OCI-LY7 (cell line): ENCODE results near the gene CA9.

Experiments
- EZH2phosphoT487 ChIP-seq: fragments of 200-600 bp; sonication (generic); IDR thresholded peaks from 2 replicates; pipeline ENCODE4 v1.6.1; 2018; ENCODE audit warnings: low read depth, borderline replicate concordance, mild to moderate bottlenecking, mixed run types, antibody characterized with exemption, low read length, moderate library complexity, mixed read lengths
- TF ChIP-seq, protein P1 (sequence below): fragments of 200-600 bp; sonication (generic); conservative IDR thresholded peaks from 2 replicates; pipeline ENCODE4 v1.5.1; 2014; ENCODE audit warnings: mild to moderate bottlenecking, antibody characterized with exemption, low read length, moderate library complexity, mixed read lengths

DNA sequence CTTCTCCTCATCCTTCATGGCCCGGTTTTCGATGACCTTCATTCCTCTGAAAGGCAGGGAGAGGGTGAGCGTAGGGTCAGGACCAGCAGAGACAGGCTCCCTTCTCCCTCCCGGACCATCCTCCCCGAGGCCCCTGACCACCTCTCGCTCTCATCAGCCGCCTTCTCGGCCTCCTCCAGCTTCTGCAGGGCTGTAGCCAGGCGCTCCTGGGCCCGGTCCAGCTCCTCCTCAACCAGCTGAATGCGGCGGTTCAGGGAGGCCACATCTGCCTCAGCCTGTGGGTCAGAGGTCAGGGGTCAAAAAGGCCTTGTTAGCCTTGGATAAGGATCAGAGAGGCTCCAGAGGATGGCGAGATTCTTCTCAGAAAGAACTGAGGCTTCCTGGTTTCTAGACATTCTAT lies 11.8 kb downstream of the CA9 start:
- TF ChIP-seq, protein P1, sequence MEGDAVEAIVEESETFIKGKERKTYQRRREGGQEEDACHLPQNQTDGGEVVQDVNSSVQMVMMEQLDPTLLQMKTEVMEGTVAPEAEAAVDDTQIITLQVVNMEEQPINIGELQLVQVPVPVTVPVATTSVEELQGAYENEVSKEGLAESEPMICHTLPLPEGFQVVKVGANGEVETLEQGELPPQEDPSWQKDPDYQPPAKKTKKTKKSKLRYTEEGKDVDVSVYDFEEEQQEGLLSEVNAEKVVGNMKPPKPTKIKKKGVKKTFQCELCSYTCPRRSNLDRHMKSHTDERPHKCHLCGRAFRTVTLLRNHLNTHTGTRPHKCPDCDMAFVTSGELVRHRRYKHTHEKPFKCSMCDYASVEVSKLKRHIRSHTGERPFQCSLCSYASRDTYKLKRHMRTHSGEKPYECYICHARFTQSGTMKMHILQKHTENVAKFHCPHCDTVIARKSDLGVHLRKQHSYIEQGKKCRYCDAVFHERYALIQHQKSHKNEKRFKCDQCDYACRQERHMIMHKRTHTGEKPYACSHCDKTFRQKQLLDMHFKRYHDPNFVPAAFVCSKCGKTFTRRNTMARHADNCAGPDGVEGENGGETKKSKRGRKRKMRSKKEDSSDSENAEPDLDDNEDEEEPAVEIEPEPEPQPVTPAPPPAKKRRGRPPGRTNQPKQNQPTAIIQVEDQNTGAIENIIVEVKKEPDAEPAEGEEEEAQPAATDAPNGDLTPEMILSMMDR, result no peak
- TF ChIP-seq EZH2phosphoT487, result no peak
